GM21723 (cell line): Measurements from ENCODE around the gene CGRRF1.
A peak's percentile ranks its signal among the peaks of the same experiment; 100 is the strongest.

Experiments
- ATAC-seq: cut with Tn5 transposase; IDR thresholded peaks from one replicate; pipeline ENCODE4 v1.9.1; 2021; ENCODE audit warnings: mild to moderate bottlenecking, moderate library complexity; ENCODE audit not compliant: unreplicated experiment

The CGRRF1 gene

GRCh38 chr14:54547583-54547982 is 37.9 kb downstream of the CGRRF1 start:
- ATAC-seq: no peak

- no peak for ATAC-seq
Measured at GRCh38 chr14:54548491-54548890, 38.8 kb downstream of the CGRRF1 start.

GRCh38 chr14:54549862-54550261 is 40.2 kb downstream of the CGRRF1 start:
- no peak for ATAC-seq

GRCh38 chr14:54550514-54550913 is 40.8 kb downstream of the CGRRF1 start:
- no peak for ATAC-seq

- ATAC-seq: no peak
Measured at GRCh38 chr14:54554401-54554800, 44.7 kb downstream of the CGRRF1 start.

- ATAC-seq: no peak
Measured at GRCh38 chr14:54555651-54556050, 45.9 kb downstream of the CGRRF1 start.

- no peak for ATAC-seq
Measured at GRCh38 chr14:54556535-54556934, 46.8 kb downstream of the CGRRF1 start.

- no peak for ATAC-seq
Measured at GRCh38 chr14:54562334-54562733, 52.6 kb downstream of the CGRRF1 start.

GRCh38 chr14:54564071-54564867 is 54.6 kb downstream of the CGRRF1 start:
- no peak for ATAC-seq

GRCh38 chr14:54564868-54565784 is 55.4 kb downstream of the CGRRF1 start:
- ATAC-seq: peak; percentile 46

GRCh38 chr14:54565785-54566409 is 56.2 kb downstream of the CGRRF1 start:
- ATAC-seq: peak; percentile 50

- ATAC-seq: peak; percentile 43
Measured at GRCh38 chr14:54566410-54567223, 56.9 kb downstream of the CGRRF1 start, which contains the start of gene SAMD4A. Gene SAMD4A, plus strand, starts transcription at chr14:54567128. Its CDS starts 789 bp downstream, at chr14:54567917.

- ATAC-seq: peak; percentile 1
Measured at GRCh38 chr14:54567224-54567638, 57.5 kb downstream of the CGRRF1 start.

GRCh38 chr14:54567639-54568561 is 58.2 kb downstream of the CGRRF1 start:
- ATAC-seq: peak; percentile 19

GRCh38 chr14:54568821-54569595 is 59.3 kb downstream of the CGRRF1 start:
- ATAC-seq: no peak

- ATAC-seq: no peak
Measured at GRCh38 chr14:54570047-54570446, 60.3 kb downstream of the CGRRF1 start.

GRCh38 chr14:54570631-54571415 is 61.1 kb downstream of the CGRRF1 start:
- no peak for ATAC-seq

- ATAC-seq: no peak
Measured at GRCh38 chr14:54572316-54572715, 62.6 kb downstream of the CGRRF1 start.
